ENCODE data around the gene OAF. TPM values are rescaled to one million over a fixed set of nuclear protein-coding genes. Genes with fewer than 3 reads are reported as not detected.
"Not testable (repeated sequence)": the region's sequence is repeated elsewhere in the genome, so short reads cannot be mapped to it uniquely, and the experiment has no call there.

The OAF gene
- total RNA-seq, 1 donor from 2014 or later = 216 TPM

DNA sequence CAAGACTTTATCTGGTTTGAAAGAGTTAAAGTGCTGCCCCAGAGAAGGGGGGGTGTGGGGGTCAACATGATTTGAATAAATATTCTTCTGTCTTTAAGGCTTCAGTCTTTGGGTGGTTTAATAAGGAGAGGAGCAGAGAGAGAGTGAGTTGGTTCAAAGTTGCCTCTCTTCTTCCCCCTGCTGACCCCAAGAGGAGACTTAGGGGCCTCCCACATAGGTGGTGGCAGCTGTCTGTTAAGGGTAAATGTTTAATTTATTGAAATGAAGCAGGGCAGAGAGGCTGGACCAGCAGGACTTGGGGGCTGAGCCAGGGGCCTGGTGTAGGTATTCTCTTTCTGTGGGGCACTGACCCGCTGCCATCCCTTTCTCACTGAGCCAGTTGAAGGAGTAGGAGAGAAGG, 34.6 kb downstream of the OAF start:
- no peak for DNase-seq (ENCODE audit: low spot score in 2 of 2)
- Histone ChIP-seq H3K4me1 (no peaks in the 10 kb centered on the region), H3K27me3 (peaks cover 5% of the 10 kb centered on the region), H3K27ac (no peak overlapping the region), H3K9me3 (no peaks in the 10 kb centered on the region), H3K36me3 (no peaks in the 10 kb centered on the region), H3K4me3 (no peak overlapping the region)
- no peak for TF ChIP-seq CTCF (IDR thresholded peaks at IDR 0.05)
- intact Hi-C loops (cut with DNase I) = no loop called here

DNA sequence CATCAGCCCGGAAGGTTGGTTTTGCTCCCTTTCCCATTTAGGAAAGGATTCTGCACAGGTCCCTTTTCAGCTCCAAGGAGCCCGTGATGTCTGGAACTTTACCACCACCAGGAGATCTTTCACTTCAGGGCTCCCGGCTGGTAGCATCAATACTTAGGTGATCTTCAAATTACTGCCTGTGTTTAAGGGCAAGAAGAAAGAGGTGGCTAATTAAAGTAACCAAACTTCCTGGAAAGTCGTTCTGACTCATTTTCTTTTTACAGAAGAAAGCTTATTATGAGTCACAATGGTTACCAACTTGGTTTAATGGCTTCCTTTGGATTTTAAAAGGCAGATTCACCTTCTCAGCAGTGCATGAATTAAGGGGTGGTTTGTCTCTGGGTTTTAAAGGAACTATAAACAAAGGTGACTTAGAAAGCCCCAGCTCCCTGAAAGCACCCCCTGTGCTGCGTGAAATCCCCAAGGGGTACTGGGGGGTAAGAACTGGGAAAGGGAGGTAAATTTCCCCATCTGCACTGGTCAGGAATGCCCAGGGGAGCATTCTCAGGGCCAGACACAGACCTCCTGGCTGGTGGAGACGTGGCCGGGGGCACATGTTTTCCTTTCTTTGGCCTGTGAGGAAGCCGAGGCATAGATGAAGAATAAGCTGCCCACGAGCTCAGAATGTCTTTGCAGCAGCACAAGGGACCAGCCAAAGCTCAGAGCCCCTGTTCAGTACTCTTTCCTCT, 37.9 kb downstream of the OAF start:
- H3K36me3 ChIP-seq = no peaks in the 10 kb centered on the region
- no peak overlapping the region for H3K27ac ChIP-seq
- no peak for TF ChIP-seq CTCF (IDR thresholded peaks at IDR 0.05)
- DNase-seq (ENCODE audit: low spot score in 2 of 2) = no peak
- H3K4me3 ChIP-seq = no peak overlapping the region
- no peaks in the 10 kb centered on the region for H3K9me3 ChIP-seq
- intact Hi-C loops (cut with DNase I) = no loop called here
- H3K4me1 ChIP-seq = no peaks in the 10 kb centered on the region
- no peaks in the 10 kb centered on the region for H3K27me3 ChIP-seq

- Histone ChIP-seq H3K27me3 (no peaks in the 10 kb centered on the region), H3K4me3 (no peak overlapping the region), H3K4me1 (no peaks in the 10 kb centered on the region), H3K9me3 (no peaks in the 10 kb centered on the region), H3K27ac (no peak overlapping the region), H3K36me3 (no peaks in the 10 kb centered on the region)
- no peak for TF ChIP-seq CTCF (IDR thresholded peaks at IDR 0.05)
- DNase-seq (ENCODE audit: low spot score in 2 of 2) = no peak
- intact Hi-C loops (cut with DNase I) = no loop called here
Observed at GRCh38 chr11:120249279-120250262, 38.7 kb downstream of the OAF start.

GRCh38 chr11:120253377-120253776, 42.5 kb downstream of the OAF start:
- H3K4me1 ChIP-seq; H3K36me3 ChIP-seq; H3K27ac ChIP-seq; H3K9me3 ChIP-seq; H3K4me3 ChIP-seq; H3K27me3 ChIP-seq; intact Hi-C loops (cut with DNase I); DNase-seq (ENCODE audit: low spot score in 2 of 2): not testable (repeated sequence)

- H3K4me1 ChIP-seq = no peaks in the 10 kb centered on the region
Observed at GRCh38 chr11:120254788-120255518, 44.1 kb downstream of the OAF start.

More at GRCh38 chr11:120254788-120255518, 44.1 kb downstream of the OAF start:
- intact Hi-C loops (cut with DNase I) = no loop called here
- no peak overlapping the region for H3K4me3 ChIP-seq
- H3K36me3 ChIP-seq = no peaks in the 10 kb centered on the region
- H3K9me3 ChIP-seq = no peaks in the 10 kb centered on the region
- DNase-seq (ENCODE audit: low spot score in 2 of 2) = no peak
- no peaks in the 10 kb centered on the region for H3K27me3 ChIP-seq
- TF ChIP-seq CTCF (IDR thresholded peaks at IDR 0.05) = no peak
- H3K27ac ChIP-seq = no peak overlapping the region

Data from ascending aorta (tissue), 2 donors.